NCI-H1417 treated with DMSO at 0.1 percent for 48 hours (cell line): ENCODE measurements around the gene PLXNC1.
"Not testable (repeated sequence)": the region's sequence is repeated elsewhere in the genome, so short reads cannot be mapped to it uniquely, and the experiment has no call there.

ENCODE experiments used
- DNase-seq: peaks from one replicate; lab custom pipeline; 2025; lab: John Stamatoyannopoulos, UW

The PLXNC1 gene

DNA sequence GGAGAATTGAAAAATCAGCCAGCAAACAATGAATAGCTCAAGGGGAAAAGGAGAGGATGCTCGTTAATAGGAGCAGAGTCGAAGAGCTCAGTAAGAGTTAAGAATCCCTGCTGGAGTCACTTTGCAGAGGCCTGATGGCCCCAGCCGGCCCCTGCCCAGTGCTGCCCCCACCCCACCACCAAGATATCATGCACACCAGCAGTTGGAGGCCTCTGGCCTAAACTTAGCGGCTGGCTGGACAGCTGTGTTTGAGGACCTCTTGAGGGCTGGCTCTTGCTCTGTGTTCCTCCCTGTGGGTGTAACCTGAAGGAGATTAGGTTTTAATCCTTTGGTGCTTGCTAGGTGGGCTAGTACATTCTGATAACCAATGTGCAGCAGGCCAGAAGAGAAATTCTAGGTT is 142.0 kb downstream of the PLXNC1 start:
- no peak for DNase-seq

DNA sequence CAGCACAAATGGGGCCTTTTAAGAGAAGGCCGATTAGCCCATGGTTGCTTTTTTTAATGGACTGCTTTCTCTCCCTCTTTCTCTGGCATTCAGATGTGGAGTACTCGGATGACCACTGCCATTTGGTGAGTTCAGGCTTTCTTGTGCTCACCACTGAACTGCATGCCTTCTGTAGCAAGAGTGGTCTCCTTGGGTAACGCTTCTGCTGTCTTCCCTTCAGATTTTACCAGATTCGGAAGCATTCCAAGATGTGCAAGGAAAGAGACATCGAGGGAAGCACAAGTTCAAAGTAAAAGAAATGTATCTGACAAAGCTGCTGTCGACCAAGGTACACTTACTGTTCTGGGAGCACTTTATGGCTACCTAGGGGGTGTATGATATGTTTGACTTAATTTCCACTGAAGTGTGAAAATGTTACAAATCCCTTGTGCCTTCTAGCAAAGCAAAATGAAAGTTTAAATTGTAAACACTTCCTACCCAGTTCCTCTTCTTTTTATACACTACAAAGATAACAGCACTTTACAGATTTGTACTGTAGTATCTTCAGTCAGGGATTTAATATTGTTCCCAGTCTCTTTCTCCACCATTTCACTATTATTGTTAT is 148.8 kb downstream of the PLXNC1 start:
- no peak for DNase-seq

DNA sequence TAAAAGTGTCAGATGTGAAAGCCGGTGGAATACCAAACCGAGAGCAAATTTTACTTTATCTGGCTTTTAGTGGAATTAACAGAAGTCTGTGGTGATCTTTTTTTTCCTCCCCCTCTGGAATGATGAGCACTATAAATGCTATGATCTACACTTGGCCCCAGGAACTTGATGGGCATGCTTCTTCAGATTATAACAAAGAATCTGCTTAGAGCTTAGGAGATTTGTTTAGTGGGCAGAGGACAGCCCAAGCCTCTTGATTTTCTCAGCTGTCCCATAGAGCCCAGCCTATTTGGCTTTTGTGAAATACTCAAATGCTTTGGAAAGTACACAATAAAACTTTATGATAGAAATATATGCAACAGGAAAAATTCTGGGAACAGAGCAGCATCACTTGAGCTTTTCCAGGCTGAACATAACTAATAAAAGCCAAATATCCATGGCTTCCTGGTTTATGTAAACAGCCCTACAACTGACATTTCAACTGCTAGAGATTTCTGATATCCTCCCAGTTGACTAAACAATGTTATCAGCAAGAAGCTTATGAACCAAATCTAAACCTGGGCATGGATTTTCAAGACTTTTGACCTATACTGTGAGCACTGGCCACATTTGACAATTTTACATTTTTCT is 149.6 kb downstream of the PLXNC1 start:
- DNase-seq, result no peak

DNA sequence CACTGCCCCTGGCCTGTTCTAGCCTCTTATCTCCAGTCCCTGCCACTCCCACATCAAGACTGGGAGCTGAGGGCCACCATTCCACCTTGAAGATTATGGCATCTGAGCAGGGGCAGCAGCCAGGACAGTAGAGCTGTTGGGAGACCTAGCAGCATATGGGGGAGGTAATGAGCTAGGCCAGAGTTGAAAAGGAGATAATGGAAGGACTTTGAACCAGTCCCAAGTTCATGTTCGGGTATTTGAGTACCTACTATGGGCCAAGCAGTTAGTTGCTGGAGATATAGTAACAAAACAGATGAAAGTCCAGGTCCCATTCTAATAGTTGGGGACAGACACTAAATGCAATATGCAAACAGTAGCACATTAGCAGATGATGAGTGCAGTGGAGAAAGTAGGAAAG is 151.5 kb downstream of the PLXNC1 start:
- DNase-seq, result no peak

DNA sequence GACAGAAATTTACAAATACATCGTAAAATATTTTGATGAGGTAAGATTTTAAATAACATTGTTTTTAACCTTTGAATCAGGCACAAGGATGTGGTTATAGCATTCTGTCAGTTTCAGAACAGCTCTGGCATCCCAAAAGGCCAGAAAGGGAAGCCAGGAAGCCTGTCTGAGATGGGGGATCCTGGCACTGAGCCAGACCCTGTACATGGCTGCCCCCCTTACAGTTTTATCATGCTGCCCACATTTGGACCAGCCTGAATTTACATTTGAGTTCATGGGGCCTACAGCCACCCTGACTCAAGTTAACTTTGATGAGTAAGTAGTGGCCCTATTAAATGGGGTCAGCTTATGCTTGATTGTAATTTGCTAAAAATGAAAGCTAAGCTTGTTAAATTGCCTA is 155.6 kb downstream of the PLXNC1 start:
- DNase-seq, result no peak

- DNase-seq, result no peak
Observed at GRCh38 chr12:94304566-94305061, 156.2 kb downstream of the PLXNC1 start.

- no peak for DNase-seq
Observed at GRCh38 chr12:94305130-94305957, 157.0 kb downstream of the PLXNC1 start.

- no peak for DNase-seq
Observed at GRCh38 chr12:94308612-94309011, 160.2 kb downstream of the PLXNC1 start.

DNA sequence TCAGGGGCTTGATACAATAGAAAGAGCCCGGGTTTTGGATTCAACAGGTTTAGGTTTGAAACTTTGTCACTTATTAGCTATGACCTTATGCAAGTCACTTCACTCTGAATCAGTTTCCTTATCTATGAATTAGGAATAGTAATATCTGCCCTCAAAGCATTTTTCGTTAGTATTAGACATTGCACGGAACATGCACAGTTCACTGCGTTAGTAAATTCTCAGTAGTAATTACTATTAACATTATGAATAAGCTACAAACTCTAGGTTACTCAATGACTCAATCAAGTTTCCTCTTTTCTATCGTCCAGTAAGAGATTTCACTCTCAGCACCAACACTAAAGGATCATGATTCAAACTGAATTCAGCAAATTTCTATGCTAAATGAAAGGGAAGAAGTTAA is 161.0 kb downstream of the PLXNC1 start:
- DNase-seq, result no peak

DNA sequence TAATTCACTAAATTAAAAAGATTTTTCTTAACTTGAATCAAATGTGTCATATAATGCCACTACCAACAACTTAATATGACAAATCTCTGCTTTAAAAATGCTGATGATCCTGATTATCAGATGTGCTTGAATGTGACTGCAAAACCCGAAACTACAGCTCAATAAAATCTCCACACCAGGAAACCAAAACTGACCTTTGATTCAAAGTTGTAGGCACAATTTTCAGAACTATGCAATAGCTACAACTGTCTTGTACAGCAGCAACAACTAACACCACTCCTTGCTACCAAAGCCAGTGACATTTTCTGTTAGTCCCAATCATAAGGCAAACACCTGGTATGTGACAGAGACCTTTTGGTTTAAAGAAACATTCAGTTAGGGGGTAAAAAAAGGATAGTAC is 164.0 kb downstream of the PLXNC1 start:
- DNase-seq, result no peak

DNA sequence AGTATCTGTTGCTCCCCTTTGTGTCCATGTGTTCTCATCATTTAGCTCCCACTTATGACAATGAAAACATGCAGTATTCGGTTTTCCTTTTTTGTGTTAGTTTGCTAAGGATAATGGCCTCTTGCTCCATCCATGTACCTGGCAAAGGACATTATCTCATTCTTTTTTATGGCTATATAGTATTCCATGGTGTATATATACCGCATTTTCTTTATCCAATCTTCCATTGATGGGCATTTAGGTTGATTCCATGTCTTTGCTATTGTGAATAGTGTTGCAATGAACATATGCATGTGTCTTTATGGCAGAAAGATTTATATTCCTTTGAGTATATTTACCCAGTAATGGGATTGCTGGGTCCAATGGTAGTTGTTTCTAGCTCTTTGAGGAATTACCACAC is 168.2 kb downstream of the PLXNC1 start:
- not testable (repeated sequence) for DNase-seq

DNA sequence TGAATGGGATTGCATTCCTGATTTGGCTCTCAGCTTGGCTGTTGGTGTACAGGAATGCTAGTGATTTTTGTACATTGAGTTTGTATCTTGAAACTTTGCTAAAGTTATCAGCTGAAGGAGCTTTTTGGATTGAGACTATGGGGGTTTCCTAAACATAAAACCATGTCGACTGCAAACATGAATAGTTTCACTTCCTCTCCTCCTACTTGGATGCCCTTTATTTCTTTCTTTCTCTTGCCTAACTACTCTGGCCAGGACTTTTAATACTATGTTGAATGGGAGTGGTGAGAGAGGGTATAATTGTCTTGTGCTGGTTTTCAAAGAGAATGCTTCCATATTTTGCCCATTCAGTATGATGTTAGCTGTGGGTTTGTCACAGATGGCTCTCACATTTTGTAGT is 169.8 kb downstream of the PLXNC1 start:
- no peak for DNase-seq

- no peak for DNase-seq
Observed at GRCh38 chr12:94320109-94320508, 171.7 kb downstream of the PLXNC1 start.

DNA sequence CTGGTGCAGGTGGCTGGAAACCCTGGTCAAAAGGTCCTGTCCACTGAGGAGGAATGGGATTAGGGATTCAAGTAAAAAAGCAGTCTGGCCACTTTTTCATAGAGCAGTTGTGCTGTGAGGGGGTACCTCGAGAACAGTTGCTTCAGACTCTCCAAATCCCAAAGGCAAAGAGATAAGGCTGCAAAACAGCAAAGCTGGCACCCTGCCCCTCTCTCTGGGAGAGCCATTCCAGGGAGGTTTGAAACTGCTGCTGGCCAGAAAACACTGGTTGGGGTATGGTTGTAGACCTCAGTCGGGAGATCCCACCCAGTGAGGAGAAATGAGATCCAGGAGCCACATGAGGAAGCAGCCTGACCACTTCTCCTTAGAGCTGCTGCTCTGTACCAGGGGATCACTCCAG is 174.0 kb downstream of the PLXNC1 start:
- DNase-seq, result no peak

GRCh38 chr12:94326234-94326633 is 177.9 kb downstream of the PLXNC1 start:
- no peak for DNase-seq

- DNase-seq, result no peak
Observed at GRCh38 chr12:94326727-94327126, 178.3 kb downstream of the PLXNC1 start.

DNA sequence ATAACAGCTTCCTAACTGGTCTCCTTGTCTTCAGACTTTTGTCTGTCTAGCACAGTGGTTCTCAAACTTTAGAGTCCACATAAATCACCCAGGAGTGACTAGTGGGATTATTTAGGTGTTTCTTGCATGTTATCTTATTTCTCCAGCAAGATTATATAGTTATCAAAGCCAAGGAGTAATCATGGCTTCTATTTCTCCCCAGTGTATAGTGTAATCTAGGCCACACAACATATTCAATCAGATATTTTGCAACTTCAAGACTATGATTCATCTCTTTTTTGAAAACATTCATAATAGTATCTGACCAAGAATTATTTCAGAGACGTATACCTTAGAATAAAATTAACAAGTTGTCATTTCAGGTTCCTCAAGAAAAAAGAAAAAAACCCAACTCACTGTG is 179.4 kb downstream of the PLXNC1 start:
- no peak for DNase-seq

GRCh38 chr12:94329366-94329765 is 181.0 kb downstream of the PLXNC1 start:
- no peak for DNase-seq

GRCh38 chr12:94333396-94333795 is 185.0 kb downstream of the PLXNC1 start:
- DNase-seq, result no peak

DNA sequence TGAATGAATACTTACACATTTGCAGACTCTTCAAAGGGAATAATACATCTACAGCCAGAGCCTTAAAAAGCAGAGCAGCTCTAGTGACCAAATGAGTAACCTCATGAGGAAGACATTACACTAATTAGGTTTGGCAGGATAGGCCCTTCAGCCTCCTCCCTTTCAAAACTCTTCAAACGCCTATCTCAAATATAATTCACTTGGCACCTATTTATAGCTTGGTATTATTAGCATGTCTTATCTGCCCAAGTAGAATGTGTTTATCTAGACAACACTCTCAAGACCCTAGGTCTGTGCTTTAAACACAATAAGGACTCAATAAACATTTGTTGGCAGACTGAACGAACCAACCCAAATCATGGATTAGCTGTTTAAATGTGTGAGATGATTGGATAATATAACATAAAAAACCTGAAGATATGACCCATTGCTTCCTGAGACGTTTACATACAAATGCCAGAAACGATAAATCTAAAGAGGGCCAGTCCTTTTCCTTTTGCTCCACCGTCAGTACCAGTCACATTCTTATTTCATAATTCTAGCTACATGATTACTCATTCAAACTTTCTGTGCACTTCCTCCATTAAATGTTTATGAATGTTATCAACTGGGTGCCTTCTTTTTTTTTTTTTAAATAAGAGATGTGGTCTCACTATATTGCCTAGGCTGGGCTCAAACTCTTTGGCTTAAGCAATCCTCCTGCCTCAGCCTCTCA is 188.0 kb downstream of the PLXNC1 start:
- no peak for DNase-seq

GRCh38 chr12:94338006-94338794 is 189.8 kb downstream of the PLXNC1 start:
- DNase-seq, result no peak

DNA sequence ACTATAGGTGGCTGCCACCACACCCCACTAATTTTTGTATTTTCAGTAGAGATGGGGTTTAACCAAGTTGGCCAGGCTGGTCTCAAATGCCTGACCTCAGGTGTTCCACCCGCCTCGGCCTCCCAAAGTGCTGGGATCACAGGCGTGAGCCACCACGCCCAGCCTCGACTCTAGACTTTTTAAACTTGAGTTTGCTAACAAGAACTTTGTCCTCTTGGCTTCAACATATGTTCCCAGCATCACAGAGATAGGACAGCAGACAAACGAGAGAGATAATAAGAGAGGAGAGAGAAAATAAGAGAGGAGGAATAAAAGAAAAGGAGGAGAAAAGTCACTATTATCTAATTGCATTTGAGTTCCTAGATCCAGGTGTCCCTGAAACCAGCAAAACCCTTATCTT is 192.2 kb downstream of the PLXNC1 start:
- DNase-seq, result no peak
